HG03432 (cell line): Measurements from ENCODE around the gene WBP2.

Experiments
- ATAC-seq: cut with Tn5 transposase; IDR thresholded peaks from one replicate; pipeline ENCODE4 v1.9.1; 2021; ENCODE audit warnings: mild to moderate bottlenecking, moderate library complexity; ENCODE audit not compliant: unreplicated experiment

WBP2 gene

DNA sequence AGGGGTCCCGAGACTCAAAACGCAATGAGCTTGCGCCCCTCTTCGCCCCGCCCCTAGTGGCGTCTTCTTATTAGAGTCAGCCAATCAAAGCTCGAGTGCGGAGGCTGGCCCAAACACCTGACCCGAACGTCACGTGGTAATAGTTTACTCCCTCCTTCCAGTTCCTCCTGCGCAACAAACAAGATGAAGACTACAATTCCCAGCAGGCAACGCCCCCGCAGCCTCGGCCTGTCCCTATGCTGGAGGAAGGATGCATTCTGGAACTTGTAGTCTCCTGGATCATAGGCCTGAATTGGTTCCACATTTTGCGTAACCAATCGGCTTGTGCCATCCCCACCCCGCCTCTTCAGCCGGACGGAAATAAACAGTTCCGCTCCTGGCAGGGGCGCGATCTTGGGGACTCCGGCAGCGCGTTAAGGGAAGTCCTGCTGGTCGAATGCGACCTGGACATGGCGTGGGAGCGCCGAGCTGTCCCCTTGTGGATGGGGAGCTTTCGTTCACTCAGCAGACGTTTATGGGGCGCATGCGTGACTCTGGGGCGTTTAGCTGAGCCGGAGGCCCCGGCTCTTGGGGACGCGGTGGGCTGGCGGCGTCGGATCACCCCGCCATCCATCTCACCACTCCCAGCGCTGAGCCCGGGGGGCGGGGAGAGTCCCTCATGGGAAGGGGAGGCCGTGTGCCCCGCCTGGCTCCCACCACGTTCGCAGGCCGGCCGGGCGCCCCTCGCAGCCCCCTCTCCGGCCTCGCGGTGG is at the start of gene WBP2:
TSS of gene WBP2 (minus strand) at position 26 of the 752 bp plus-strand sequence. CDS start 38 bp downstream, outside the sequence.
- ATAC-seq, result peak; percentile 85

- no peak for ATAC-seq
Observed at GRCh38 chr17:75902406-75902805, 47.3 kb upstream of the WBP2 start.

DNA sequence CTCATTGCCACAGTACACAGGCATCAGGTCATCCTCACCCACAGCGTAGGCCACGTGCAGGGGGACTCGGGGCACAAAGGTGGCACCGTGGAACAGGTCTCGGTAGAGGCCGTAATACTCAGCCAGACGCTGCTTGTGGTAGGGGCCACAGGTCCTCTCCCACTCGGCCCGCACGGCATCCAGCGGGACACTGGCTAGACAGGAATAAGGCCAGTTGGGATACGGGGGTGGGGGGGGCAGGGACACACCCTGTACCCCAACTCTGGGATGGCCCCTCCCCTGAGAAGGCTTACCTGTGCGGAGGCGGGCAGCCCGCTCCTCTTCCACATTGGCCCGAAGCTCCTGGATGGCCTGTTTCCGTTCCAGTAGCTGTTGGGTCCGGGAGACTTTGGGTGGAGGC is 46.6 kb upstream of the WBP2 start:
- ATAC-seq, result no peak

DNA sequence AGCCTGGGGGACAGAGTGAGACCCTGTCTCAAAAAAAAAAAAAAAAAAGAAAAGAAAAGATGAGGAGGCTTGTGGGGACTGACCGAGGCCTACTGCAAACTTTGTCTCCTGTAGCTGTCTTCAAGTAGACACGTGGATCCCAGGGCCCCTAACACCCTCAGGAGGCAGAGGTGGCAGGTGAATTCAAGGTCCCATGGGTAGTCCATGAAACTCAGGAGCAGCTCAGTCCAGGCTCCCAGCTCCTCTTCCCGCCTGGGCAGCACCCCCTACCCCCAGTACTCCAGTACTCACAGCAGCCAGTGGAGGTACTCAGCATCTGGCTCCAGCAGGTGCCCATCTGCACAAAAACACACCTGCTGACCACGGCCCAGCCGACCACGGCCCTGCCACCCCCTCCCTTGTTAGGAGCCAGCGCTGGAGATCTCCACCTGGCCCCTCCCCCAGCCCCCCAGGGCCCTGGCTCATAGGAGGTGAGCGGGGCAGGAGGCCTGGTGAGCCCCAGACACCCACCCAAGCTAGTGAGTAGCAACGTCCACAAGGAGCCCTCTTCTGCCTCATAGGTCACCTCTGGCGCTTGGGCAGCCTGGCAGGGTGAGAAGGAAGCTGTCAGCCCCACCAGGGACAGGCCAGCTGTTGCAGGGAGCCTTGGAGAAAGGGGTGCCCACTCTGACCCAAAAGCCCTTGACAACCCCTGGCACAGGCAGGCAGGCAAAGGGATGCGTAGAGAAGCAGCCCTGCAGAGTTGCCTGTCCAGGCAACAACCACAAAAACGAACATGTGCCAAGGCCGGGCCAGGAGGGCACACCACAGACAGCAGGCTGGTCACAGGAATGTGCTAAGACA is 45.8 kb upstream of the WBP2 start:
- ATAC-seq, result no peak

DNA sequence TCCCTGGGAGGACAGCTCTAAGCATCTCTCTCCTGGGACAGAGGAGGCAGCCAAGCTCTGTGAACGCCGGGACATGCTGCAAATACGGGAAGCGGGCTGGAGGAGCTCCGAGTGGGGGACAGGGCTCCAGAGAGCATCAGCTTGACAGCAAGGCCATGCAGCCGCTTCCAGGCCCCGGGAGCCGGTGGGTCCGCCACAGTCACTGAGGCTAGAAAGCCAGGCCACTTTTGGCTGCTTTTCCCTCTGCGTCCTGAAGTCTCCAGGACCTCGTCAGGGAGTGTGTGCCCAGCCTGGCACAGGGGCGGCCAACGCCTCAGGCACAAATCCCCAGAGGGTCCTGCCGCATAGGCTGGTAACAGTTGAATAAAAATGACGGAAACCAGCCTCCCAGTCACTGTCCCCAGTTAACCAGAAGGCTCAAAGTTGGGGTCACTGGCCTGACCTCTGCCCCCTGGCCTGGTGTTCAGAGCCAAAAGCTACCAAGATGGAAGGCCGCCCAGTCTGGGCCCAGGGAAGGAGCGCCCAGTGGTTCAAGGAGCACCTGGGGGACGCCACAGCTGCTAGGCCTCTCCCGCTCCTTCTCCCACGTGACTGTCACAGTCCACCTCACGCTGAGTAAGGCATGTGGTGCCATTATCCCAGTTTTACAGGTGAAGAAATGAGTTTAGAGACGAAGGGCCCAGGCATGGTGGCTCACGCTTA is 44.8 kb upstream of the WBP2 start:
- no peak for ATAC-seq

GRCh38 chr17:75899353-75899752 is 44.2 kb upstream of the WBP2 start:
- no peak for ATAC-seq

DNA sequence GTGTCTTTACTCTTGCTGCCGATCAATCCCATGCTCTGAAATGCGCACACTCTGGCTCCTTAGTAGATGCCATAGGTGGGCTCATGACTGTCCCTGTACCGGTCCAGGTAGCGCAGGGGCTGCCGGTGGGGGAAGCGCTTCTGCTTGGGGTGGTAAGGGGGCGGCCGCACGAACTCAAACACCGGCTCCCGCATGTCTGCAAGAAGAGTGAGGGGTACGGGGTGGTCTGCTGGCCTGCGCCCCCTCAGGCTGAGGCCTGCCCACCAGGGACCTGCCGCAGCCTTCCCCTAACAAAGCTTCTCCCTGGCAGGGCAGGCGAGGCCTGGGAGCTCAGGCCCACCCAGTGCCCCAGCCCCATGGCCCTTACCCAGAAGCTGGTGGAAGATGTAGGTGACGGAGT is 43.7 kb upstream of the WBP2 start:
- no peak for ATAC-seq

- ATAC-seq, result no peak
Observed at GRCh38 chr17:75898065-75898464, 42.9 kb upstream of the WBP2 start.

DNA sequence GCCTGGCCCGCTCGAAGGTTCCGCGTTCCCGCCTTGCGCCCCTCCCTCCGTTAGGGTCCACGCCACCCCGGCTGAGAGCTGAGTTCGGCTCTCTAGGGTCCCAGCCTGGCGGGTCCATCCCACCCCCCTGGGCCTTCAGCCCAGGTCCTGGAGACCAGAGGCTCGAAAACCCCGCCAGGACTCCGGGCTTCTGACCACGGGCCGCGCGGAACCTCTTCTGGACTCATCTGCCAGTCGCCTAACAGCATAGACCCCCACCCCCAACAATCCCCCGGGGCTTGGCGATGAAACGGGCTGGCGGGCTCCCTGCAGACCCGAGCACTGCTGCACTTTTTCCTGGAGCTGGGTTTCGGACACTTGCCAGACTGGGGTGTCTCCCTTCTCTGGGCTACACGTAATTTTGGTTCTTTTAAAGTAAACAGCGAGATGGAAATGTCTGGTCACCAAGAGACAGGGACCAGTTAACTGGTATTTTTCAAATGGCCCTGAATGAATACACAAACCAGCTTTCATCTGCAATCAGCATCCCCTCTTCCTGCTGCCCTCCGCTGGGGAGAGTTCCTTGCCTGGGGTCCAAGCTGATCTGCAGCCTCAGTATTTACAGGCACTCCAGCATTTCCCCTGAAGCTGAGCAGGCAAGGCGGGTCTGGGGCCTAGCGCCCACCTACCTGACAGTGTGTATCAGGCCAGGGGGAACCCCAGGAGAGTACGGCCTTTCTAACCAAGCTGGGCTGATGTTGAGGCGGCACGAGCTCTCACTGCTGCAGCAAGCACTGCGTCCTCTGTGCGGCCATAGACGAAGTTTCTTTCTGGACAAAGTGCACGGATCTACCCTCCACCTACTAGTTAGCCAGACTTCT is 42.3 kb upstream of the WBP2 start:
- no peak for ATAC-seq

GRCh38 chr17:75896415-75897159 is 41.5 kb upstream of the WBP2 start, which contains the start of gene TRIM65:
Gene TRIM65 (minus strand): TSS chr17:75896951. CDS start chr17:75896937, 14 bp downstream.
- ATAC-seq, result peak; percentile 76

GRCh38 chr17:75895370-75896155 is 40.4 kb upstream of the WBP2 start:
- ATAC-seq, result no peak

DNA sequence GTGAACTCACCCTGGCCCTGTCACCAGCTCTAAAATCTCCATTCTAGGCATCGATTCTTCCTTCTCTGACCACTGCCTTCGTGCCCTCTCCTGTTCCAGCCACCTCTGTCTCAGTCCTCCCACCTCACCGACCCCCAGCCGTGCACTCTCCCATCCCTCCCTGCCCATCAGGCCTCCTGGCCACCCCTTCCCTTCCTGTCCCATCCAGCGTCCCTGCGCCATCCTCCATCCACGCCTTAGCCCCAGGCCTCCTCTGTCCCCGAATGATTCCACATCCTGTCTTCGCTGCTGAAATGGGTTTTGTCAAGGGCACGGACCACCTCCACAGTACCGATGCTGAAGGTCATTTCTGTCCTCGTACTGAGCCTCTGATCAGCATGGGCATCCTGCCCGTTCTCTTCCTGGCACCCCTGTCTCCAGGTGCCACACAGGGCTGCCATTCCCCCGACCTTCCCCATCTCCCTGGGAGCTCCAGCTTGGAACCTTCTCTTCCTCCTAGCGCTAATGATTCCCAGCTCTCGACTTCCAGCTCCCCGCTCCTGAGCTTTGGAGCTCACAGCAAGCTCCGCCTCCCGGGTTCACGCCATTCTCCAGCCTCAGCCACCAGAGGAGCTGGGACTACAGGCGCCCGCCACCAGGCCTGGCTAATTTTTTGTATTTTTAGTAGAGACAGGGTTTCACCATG is 39.1 kb upstream of the WBP2 start:
- ATAC-seq, result no peak

- no peak for ATAC-seq
Observed at GRCh38 chr17:75893305-75894048, 38.3 kb upstream of the WBP2 start.

DNA sequence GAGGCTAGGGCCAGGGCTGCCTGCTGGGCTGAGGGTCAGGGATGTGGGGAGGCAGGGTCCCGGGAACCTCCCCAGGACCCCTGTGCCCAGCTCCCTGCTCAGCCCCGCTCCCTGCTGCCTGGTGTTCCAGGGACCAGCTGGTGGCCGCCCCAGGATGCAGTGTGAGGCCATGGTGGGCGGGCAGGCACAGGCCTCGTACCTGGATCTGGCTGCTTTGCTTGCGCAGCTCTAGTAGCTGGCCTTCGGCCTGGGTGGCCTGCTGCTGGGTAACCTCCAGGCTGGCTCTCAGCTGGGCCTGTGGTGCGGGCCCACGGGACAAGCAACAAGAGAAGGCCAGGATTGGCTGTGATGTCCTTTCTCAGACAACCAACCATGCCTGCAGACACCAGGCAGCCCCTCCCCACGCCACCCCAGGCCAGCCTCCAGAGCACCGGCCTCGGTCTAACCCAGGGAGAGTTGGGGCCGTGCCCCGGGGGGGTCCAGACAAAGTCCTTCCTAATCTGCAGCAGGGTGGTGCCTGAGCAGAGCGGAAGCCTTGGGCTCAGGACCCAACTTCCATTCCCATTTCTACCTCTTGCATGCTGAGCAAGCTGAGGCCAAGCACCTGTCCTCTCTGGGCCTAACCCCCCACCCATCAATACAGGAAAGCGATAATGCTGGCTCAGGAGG is 37.6 kb upstream of the WBP2 start:
- ATAC-seq, result no peak

DNA sequence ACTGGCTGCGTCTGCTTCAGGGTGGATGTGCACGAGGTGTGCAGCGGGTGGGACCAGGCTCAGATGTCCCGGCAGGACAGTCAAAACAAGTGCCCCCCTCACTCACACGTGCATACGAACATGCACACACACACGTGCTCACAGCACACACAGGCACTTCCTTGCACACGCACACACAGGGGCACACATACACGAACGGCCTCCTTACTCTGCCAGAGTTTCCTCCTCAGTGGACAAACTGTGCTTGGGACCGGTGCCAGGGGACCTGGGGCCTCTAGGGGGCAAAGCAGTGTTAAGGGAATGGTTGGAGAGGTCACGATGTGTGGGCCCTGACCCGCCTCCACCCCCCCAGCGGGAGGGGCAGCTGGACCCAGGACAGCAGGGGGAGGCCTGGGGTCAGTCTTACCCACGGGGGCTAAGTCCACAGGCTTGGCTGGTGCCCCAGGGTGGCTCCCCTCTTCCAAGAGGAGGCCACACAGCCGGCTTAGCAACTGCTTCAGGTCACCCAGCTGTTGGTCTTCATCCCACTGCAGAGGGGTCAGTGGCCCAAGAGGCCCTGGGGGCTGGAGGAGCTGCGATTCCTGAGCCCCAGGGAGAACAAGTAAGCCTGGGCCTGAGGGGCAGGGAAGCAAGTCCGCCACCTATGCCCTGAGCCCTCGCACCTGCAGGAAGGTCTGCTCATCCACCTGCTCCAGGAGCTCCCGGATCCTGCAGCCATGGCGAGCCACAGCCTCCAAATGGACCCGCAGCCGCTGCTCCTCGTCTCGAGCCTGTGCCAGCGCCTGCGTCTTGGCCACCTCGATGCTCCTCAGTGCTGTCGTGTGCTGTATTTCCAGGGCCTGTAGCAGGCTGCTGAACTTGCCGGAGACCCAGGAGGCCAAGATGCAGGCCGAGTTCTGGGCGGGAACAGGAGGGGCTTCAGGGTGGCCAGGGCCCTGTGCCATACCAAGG is 36.7 kb upstream of the WBP2 start:
- ATAC-seq, result no peak

DNA sequence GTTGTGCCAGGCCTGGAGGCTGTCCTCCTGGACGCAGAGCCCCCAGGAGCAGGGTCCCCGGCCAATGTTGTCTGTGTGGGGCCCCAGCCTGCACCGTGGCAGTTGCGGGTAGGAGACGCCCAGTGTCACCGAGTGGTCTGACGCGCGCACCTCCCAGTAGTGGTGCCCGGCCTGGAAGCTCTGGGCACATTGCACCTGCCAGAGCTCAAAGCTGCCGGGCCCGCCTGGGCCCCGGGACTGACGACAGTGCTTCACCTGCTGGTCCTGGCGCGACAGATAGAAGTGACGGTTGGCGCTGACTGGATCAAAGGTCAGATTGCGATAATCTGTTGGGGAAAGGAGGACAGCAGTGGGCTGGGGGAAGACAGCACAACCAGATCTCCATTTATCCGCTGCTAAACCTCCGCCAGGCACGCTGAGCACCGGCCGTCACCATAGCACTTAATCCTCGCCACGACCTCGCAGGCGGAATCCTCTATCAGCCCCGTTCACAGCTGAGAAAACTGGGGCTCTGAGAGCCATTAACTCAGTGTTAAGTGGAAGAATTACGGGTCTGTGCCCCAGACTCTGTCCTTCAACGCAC is 36.0 kb upstream of the WBP2 start:
- no peak for ATAC-seq
